ENCODE data around the gene GTF2E1. TPM values are rescaled to one million over a fixed set of nuclear protein-coding genes. Genes with fewer than 3 reads are reported as not detected.

The GTF2E1 gene
- total RNA-seq, 1 donor from 2014 or later: 78.2 TPM

GRCh38 chr3:120705884-120706582 is 36.5 kb upstream of the GTF2E1 start:
- H3K4me3 ChIP-seq: no peak overlapping the region
- no peak overlapping the region for H2AFZ ChIP-seq (replicated peaks)
- no peaks in the 10 kb centered on the region for H3K9me3 ChIP-seq (ENCODE audit: low read depth)
- no peaks in the 10 kb centered on the region for H4K20me1 ChIP-seq (ENCODE audit: low read depth)
- no peak overlapping the region for H3K4me2 ChIP-seq
- Mint-ChIP-seq H3K27me3 (ENCODE audit: insufficient read depth, low read depth) (no peaks in the 10 kb centered on the region), H3K4me3 (no peak overlapping the region), H3K4me1 (no peaks in the 10 kb centered on the region), H3K27ac (no peak overlapping the region), H3K9me3 (no peaks in the 10 kb centered on the region), H3K36me3 (peaks cover 6% of the 10 kb centered on the region)
- no peak overlapping the region for H3K9ac ChIP-seq
- no peaks in the 10 kb centered on the region for H3K36me3 ChIP-seq
- DNase-seq (ENCODE audit: low spot score): no peak
- no peak for TF ChIP-seq EZH2phosphoT487 (IDR thresholded peaks at IDR 0.05)
- no peak overlapping the region for H3K27ac ChIP-seq
- no peaks in the 10 kb centered on the region for H3K4me1 ChIP-seq
- H3K79me2 ChIP-seq (ENCODE audit: low read depth): no peaks in the 10 kb centered on the region
- H3K27me3 ChIP-seq: no peaks in the 10 kb centered on the region
- no peaks in the 10 kb centered on the region for H3F3A ChIP-seq (ENCODE audit: low read depth)

GRCh38 chr3:120706950-120707349 is 35.6 kb upstream of the GTF2E1 start:
- peaks cover 4% of the 10 kb centered on the region for H3K36me3 Mint-ChIP-seq
- DNase-seq (ENCODE audit: low spot score): no peak
- H3K4me3 ChIP-seq: no peak overlapping the region
- no peaks in the 10 kb centered on the region for H3K27me3 Mint-ChIP-seq (ENCODE audit: insufficient read depth, low read depth)
- no peaks in the 10 kb centered on the region for H3K9me3 Mint-ChIP-seq
- no peak overlapping the region for H2AFZ ChIP-seq (replicated peaks)
- no peak overlapping the region for H3K4me3 Mint-ChIP-seq
- H3K9ac ChIP-seq: no peak overlapping the region
- H3K36me3 ChIP-seq: no peaks in the 10 kb centered on the region
- no peak overlapping the region for H3K27ac Mint-ChIP-seq
- TF ChIP-seq EZH2 (IDR thresholded peaks at IDR 0.05) (no peak), EZH2phosphoT487 (IDR thresholded peaks at IDR 0.05) (no peak), CTCF (IDR thresholded peaks at IDR 0.05) (no peak)
- no peak overlapping the region for H3K27ac ChIP-seq
- no peaks in the 10 kb centered on the region for H3K4me1 Mint-ChIP-seq
- no peaks in the 10 kb centered on the region for H3K4me1 ChIP-seq
- H3K27me3 ChIP-seq: no peaks in the 10 kb centered on the region
- no peaks in the 10 kb centered on the region for H4K20me1 ChIP-seq (ENCODE audit: low read depth)
- H3K4me2 ChIP-seq: no peak overlapping the region
- H3F3A ChIP-seq (ENCODE audit: low read depth): no peaks in the 10 kb centered on the region
- H3K9me3 ChIP-seq (ENCODE audit: low read depth): no peaks in the 10 kb centered on the region
- no peaks in the 10 kb centered on the region for H3K79me2 ChIP-seq (ENCODE audit: low read depth)

GRCh38 chr3:120708408-120708807 is 34.1 kb upstream of the GTF2E1 start:
- Mint-ChIP-seq H3K4me3 (no peak overlapping the region), H3K27me3 (ENCODE audit: insufficient read depth, low read depth) (no peaks in the 10 kb centered on the region), H3K4me1 (no peaks in the 10 kb centered on the region), H3K36me3 (peaks cover 4% of the 10 kb centered on the region), H3K9me3 (no peaks in the 10 kb centered on the region), H3K27ac (no peak overlapping the region)
- Histone ChIP-seq H3F3A (ENCODE audit: low read depth) (no peaks in the 10 kb centered on the region), H3K9ac (no peak overlapping the region), H3K4me2 (no peak overlapping the region), H3K27me3 (no peaks in the 10 kb centered on the region), H3K27ac (no peak overlapping the region), H3K4me3 (no peak overlapping the region), H2AFZ (replicated peaks) (no peak overlapping the region), H3K9me3 (ENCODE audit: low read depth) (no peaks in the 10 kb centered on the region), H4K20me1 (ENCODE audit: low read depth) (no peaks in the 10 kb centered on the region), H3K79me2 (ENCODE audit: low read depth) (no peaks in the 10 kb centered on the region), H3K36me3 (no peaks in the 10 kb centered on the region), H3K4me1 (no peaks in the 10 kb centered on the region)
- no peak for TF ChIP-seq CTCF (IDR thresholded peaks at IDR 0.05)
- TF ChIP-seq EZH2phosphoT487 (IDR thresholded peaks at IDR 0.05): no peak
- TF ChIP-seq EZH2 (IDR thresholded peaks at IDR 0.05): no peak
- DNase-seq (ENCODE audit: low spot score): no peak

- no peaks in the 10 kb centered on the region for H3K4me1 Mint-ChIP-seq
- Histone ChIP-seq H3K4me3 (no peak overlapping the region), H3K4me2 (no peak overlapping the region), H3K4me1 (no peaks in the 10 kb centered on the region), H3K79me2 (ENCODE audit: low read depth) (no peaks in the 10 kb centered on the region), H2AFZ (replicated peaks) (no peak overlapping the region), H3K9ac (no peak overlapping the region), H3K27me3 (no peaks in the 10 kb centered on the region), H3K27ac (no peak overlapping the region), H3K36me3 (no peaks in the 10 kb centered on the region), H3K9me3 (ENCODE audit: low read depth) (no peaks in the 10 kb centered on the region), H3F3A (ENCODE audit: low read depth) (no peaks in the 10 kb centered on the region), H4K20me1 (ENCODE audit: low read depth) (no peaks in the 10 kb centered on the region)
- H3K36me3 Mint-ChIP-seq: no peaks in the 10 kb centered on the region
- H3K27ac Mint-ChIP-seq: no peak overlapping the region
- no peaks in the 10 kb centered on the region for H3K27me3 Mint-ChIP-seq (ENCODE audit: insufficient read depth, low read depth)
- TF ChIP-seq CTCF (IDR thresholded peaks at IDR 0.05) (no peak), EZH2 (IDR thresholded peaks at IDR 0.05) (no peak)
- DNase-seq (ENCODE audit: low spot score): no peak
- H3K4me3 Mint-ChIP-seq: no peak overlapping the region
- H3K9me3 Mint-ChIP-seq: no peaks in the 10 kb centered on the region
Observed at GRCh38 chr3:120710369-120710768, 32.2 kb upstream of the GTF2E1 start.
